RKO (cell line): ENCODE data around the gene TEX54.
"Not testable (repeated sequence)": the region's sequence is repeated elsewhere in the genome, so short reads cannot be mapped to it uniquely, and the experiment has no call there.

ENCODE experiments used
- DNase-seq: peaks from one replicate; pipeline ENCODE4 v3.0.0-alpha.2; 2016; ENCODE audit warnings: low spot score

Gene TEX54

DNA sequence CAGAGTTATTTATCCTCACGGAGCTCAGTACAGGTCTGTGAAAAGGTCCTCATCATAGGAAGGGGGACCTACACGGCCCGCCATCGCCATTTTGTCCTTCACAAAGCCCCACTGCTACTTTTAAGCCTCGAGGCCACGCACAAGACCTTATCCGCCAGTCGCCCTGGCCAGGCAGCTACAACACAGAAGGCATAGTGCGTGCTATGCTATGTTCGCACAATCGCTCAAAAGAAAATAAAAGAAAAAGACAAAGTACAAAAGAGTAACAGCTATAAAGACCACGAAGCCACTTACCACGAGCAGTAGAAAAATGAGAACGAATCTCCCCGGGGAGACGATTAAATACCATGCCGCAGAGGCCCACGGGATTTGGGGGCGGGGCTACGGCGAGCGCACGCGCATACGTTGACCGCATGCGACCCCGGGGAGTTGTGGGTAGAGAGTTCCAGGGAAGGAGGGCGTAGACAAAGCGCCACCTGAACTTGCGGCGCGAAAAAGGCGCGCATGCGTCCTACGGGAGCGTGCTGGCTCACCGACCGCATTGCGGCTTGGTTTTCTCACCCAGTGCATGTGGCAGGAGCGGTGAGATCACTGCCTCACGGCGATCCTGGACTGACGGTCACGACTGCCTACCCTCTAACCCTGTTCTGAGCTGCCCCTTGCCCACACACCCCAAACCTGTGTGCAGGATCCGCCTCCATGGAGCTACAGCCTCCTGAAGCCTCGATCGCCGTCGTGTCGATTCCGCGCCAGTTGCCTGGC is 23.1 kb upstream of the TEX54 start:
- DNase-seq: peak; percentile 99

DNA sequence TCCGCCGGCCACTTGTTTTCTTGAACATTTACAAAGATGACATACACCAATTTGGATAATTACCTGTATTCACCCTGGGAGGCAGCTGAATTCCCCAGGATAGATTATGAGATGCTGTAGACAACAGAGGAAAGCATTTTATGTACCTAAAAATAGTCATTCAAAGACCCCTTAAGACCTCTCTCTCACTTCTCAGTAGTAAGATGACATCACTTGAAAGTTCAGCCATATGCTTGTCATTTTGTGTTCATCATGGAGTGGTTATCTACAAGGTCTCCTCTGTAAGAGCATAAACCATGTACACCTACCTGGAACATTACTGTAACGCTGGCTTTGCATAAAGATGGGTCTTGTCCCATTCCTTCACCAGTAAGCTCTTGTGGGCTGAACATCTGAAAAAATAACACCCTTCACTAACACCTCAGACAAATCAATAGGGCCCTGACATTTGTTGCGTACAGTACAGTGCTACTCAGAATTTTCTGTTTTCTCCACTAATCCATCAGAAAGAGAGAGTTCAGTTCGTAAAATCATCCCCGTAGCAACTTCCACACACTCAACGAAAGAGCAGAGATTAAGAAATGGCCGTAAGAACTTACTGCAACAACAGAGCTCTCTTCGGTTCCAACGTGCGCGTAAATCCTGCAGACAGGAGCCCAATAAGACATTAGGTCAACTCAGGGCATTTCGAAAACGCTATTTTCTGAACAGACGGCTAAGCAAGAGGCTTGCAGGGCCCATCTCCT is 22.4 kb upstream of the TEX54 start:
- DNase-seq: no peak

DNA sequence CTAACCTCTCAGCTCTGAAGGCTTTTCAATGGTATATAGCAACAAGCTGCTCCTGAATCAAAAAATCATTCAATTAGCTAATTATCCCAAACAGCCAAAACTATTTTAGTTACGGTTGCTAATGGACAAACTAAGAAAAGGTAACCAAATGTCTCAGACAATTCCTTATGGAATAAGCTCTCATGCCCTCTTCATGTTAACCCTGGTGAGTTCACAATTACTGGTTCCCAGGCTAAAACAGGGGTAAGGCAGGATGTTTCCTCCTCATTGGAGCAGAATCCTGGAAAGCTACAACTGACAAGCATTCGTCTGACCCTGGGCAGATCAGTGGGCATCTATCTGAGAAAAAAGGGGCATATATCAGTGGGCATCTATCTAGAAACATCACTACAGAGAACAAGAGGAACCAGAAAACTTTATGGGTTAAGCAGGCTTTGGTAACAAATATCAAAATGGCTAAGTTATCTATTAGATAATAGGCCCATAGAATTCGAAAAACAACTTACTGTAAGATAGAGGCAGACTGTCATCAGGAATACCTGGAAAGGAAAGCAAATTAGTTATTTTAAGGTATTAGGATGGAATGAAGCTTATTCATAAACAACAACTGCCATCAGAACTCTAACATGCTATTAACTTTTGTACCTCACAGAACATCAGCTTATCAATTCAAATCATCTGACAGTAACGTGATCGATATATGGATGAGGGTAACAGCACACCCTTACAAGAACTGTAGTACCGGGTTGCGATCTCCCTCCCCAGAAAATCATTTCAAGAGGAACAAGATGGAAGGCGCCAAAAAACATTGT is 21.6 kb upstream of the TEX54 start:
- no peak for DNase-seq

DNA sequence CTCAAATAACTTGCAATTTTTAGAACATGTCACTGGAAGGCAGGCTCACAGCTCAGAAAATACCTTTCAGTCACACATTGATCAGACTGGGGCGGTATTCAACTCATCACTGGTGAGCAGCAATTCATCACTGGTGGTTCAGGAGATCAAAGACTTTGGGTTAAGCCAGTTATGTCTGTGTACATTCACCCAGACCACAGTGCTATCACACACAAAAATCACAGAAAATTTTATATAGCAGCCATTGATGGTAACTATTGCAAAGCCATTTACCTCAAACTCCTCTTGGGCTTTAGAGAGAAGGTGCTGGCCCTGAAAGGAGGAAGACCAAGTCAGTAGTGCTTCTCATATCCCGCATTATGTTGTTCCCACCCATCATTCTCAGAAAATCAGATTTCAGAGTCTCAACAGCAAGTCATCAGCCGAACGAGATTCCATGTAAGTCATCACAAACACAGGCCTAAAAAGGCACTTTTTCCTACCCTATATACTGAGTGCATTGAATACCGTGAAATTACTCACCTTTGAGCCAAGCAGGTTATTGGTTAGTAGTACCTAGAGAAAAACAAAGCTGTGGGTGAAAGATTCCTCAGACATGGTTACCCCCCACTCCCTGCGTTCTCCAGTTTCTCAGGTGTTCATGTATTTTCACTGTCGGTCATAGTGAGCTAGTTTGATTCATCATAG is 20.8 kb upstream of the TEX54 start:
- peak; percentile 69 for DNase-seq

DNA sequence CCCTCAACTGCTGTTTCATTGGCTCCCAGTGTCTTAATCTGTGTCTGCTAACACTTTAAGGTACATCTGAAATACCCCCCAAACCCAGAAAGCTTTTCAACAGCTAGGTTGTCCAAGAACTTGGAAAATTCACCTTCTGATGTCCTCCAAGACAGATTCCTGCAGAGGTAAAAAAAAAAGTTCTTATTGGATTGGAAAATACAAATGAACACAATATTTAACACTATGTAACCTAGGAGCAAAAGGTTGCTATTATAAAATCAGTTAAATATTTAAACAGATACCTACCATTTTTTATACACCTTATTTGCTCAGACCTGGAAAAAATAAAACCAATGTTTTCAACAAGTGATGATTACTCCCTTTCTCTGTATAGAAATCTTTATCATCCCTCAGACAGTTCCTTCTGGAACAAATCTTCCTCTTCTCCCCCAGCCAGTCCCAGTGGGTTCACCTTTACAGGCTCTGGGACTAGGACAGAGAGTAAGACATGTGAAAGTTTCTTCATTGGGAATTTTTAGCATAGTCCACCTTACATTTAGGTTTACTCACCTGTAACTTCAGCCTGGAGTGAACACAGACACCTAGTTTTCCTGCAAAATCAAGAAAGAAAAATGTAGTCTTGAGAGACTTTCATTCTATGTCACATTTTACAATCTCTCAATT is 20.0 kb upstream of the TEX54 start:
- peak; percentile 74 for DNase-seq

DNA sequence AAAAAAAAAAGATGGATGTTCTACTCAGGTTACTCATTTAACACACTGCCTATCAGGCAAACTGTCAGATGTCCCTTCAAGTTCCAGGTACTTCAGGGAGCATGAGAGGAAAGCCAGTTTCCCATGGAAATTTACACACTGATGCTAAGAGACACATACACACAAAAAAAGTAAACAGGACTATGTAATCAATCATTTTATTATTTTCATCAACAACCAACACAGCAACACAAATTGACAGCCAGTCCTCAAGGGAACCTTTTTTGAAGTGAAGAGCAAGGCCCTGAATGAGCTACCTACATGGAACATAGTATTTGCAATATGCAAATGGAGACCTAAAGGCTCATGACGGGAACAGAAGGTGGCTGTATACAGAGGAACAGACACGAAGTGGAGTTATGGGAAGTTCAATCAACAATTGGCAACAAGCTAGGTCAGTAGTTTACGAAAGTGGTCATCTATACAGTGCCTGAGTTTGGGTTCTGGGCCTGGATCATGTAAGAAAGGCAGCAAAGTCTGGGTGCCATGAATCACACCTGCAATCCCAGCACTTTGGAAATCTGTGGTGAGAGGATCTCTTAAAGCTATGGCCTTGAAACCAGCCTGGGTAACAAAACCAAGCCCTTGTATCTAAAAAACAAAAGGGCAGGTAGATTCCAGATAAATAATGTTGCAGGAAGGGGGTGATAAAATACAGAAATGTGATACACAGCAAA is 19.3 kb upstream of the TEX54 start:
- DNase-seq: no peak

DNA sequence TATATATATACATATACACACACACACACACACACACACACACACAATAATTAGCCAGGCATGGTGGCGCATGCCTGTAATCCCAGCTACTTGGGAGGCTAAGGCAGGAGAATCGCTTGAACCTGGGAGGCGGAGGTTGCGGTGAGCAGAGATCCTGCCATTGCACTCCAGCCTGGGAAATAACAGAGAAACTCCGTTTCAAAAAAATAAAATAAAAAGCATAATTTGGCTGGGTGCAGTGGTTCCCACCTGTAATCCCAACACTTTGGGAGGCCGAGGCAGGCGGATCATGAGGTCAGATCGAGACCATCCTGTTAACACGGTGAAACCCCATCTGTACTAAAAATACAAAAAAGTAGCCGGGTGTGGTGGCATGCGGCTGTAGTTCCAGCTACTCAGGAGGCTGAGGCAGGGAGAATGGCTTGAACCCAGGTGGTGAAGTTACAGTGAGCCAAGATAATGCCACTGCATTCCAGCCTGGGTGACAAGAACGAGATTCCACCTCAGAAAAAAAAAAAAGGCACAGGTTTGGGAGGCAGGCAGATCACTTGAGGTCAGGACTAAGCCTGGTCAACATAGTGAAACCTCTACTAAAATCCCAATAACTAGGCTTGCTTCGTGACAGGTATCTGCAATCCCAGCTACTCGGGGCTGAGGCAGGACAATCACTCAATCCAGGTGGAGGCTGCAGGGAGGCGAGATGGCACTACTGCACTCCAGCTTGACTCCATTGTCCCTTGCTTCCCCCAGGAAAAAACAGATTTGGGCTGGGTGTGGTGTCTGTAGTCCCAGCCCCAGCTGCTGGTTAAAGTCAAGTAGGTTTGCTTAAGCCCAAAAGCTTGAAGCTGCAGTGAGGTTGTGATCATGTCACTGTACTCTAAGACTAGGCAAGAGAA is 18.5 kb upstream of the TEX54 start:
- peak; percentile 77 for DNase-seq

DNA sequence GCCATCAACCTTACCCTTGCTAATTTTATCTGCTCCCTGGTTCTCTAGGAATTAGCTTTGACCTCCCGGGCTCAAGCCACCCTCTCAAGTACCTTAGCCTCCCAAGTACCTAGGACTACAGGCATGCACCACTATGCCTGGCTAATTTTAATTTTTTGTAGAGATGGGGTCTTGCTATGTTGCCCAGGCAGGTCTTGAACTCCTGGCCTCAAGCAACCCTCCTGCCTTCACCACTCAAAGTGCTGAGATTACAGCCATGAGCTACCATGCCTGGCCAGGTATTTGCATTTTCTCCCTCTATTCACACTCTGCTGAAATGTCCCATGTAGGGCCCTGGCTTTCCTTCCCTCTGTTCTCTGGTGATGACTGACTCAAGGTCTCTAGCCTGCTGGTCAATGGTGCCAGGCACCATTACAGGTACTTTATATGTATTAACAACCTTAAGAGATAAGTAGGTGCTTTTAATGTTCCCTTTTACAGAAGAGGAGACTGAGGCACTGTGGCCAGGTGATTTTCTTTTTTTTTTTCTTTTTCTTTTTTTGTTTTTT is 15.2 kb upstream of the TEX54 start:
- no peak for DNase-seq

DNA sequence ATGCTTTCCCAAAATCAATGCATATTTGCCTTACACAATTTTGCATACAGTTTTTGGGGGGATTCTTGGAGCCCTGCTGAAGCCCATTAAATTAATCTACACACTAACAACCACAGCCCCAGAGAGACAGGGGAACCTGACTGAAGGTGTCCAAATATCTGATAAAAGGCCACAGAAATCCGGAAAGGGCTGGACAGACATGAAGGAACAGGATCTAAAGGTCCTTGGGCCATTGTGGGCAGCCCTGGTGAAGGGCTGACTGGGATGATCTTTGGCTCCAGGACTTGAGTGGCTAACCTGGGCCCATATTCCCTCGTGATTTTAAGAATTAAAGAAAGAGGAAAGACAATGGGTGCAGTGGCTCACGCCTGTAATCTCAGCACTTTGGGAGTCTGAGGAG is 13.5 kb upstream of the TEX54 start:
- no peak for DNase-seq

DNA sequence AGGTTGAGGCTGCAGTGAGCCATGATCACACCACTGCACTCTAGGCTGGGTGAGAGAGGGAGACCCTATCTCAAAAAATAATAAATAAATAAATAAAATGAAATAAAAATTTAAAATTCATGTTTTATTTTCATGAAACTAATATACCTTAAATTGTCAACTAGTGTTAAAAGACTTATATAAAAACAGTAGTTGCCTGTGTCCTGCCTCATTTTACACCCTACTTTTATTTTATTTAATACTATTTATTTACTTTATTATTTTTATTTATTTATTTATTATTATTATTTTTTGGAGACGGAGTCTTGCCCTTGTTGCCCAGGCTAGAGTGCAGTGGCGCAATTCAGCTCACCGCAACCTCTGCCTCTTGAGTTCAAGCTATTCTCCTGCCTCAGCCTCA is 11.5 kb upstream of the TEX54 start:
- no peak for DNase-seq

DNA sequence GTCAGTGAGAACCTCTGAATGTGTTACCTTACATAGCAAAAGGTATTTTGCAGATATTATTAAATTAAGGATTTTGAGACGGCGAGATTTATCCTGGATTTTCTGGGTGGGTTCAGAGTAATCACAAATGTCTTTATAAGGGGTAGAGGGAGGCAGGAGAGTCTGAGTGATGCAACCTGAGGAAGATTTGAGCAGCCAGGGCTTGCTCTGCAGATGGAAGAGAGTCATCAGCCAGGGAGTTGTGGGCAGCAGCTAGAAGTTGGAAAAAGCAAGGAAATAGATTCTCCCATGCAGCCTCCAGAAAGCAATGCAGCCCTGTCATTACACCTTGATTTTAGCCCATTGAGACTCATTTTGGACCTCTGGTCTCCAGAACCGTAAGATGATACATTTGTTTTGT is 10.8 kb upstream of the TEX54 start:
- no peak for DNase-seq

DNA sequence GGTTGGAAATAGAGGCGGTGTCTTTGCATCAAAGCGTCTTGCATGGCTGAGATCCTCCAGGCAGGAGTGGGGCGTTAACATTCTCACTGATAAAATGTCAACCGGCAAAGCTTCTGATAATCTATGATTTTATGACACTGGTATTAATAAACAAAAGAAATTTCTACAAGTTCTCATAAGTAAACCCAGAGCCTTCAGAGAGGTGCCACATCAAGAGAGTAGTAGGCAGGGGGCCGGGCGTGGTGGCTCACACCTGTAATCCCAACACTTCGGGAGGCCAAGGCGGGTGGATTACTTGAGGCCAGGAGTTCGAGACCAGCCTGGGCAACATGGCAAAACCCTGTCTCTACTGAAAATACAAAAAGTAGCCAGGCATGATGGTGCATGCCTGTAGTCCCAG is 10.2 kb upstream of the TEX54 start:
- DNase-seq: not testable (repeated sequence)

DNA sequence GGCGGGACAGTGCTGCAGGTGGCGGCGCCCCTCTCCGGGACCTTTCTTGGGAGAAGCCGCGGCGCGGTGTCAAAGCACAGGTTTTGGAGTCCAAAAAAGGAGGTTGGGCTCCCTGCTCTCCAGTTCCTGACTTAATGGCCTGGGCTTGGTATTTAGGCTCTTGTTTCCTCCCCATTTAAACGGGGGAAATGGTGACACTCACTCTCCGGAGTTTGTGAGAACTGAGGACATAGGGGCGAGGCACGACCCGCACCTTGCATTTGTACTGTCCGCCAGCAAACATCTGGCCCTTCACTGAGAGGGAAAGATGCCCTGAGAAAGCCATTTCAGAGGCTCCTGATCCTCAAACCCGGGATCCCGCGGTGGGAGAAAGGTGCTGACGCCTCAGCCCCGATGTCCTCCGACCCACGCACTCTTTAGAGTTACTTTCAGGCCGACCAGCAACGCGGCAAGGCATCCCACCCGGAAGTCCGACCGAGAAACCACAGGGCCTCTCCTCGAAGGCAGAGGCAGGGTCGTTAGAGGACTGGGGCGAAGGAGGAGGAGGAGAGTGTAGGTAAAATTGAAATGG is 9.6 kb upstream of the TEX54 start:
- DNase-seq: no peak

DNA sequence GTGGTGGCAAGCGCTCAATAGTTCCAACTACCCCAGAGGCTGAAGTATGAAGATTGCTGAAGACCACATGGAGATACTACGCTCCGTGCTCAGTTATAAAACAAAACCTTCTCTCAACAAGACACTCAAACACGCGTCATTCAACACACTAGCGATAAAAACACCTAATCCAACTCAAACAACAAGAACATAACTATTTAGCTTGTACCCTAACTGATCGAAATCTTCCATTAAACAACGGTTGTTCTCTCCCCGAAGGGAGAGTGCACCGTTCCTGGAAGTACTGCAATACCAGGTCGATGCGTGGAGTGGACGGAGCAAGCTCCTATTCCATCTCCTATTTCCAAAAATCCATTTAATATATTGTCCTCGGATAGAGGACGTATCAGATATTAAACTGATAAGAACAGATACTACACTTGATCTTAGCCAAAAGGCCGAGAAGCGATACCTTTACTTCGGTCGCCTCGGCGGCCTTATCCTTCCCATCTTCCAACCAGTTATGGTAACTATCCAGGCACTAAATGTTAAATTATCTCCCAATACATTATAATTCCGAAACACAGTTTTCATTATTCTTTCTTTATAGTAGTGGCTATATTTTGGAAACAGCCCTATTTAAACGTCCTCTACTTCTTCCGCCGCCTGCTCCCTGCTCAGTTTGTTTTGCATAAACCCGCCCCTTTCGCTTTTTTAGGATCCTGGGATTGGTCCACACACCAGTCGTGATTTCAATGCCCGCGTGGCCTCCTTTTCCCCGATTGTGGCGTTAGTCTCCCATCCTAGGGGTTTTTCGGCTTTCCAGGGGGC is 8.9 kb upstream of the TEX54 start:
- peak; percentile 99 for DNase-seq

DNA sequence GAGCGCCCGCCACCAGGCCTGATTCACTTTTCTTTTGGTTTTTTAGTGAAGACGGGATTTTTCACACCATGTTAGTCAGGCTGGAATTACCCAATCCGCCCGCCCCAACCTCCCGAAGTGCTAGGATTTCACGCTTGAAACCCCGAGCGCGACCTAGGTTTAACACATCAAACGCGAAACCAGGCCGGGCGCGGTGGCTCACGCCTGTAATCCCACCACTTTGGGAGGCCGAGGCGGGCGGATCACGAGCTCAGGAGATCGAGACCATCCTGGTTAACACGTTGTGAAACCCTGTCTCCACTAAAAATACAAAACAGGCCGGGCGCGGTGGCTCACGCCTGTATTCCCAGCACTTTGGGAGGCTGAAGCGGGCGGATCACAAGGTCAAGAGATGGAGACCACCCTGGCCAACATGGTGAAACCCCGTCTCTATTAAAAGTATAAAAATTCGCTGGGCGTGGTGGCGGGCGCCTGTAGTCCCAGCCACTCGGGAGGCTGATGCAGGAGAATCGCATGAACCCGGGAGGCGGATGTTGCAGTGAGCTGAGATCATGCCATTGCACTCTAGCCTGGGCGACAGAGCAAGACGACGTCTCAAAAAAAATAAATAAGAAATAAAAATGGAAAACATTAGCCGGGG is 8.2 kb upstream of the TEX54 start:
- peak; percentile 84 for DNase-seq

DNA sequence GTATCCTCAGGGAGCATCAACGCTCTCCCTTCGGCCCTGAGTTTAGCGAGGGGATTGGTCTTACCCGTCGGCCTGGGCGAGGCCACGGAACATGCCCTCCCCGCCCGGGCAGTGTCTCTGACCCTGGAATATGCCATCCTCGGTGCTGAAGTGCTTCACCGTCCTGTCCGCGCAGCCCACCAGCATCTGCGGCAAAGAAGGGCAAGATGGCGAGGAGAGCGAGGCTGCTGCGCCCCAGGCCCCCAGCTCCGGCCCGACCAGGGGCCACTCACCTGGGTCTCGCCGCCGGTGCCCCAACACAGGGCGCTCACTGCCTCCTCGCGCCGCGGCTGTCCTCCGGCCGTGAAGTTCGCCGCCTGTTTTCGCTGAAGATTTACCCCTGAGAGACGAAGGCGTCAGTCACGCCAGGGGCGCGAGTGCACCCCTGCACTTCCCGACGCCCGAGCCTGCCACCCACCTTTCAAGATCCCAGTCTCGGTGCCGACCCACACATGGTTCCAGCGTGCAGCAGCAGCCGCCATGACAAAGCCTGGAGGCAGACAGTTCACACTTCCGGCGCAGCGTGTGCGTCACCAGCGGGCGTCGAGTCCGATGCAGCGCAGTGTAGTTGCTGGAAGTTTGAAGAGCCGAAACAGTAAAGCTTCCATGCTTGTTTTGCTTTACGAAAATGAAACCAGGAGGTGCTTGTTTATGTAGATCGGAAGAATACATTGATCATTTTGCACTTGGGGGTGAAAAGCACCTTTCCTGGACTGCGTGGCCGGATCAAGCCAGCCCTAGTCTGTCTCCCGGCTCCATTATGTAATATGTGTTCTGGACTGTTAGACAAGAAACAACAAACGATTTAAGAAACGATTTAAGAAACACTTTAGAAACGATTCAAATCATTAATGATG is 6.7 kb upstream of the TEX54 start, which contains the start of gene WDR74:
TSS of gene WDR74 (minus strand) at position 541 of the 896 bp plus-strand sequence. CDS start at position 521, 20 bp downstream.
- DNase-seq: peak; percentile 95

DNA sequence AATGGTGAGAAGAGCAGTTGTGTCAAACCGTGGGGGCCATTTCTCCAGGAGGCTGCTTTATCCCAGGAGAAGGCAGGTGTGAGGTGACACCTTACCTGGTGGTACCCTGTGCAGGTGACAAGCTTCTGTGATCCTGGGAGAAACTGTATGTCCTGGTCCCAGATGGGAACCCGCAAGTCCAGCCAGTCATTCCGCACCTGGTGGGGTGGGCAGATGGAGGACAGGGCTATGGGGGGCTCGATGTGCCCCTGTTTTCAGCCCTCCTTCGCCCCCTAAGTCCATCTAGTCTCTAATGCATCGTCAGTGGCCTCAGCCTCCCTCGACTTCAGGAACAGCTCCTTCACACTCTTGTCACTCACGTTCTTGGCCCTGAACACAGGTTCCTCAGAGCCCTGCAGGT is 2.7 kb upstream of the TEX54 start:
- DNase-seq: no peak
